ENCODE data around the gene TPD52L1. TPM values are rescaled to one million over a fixed set of nuclear protein-coding genes. Genes with fewer than 3 reads are reported as not detected.

Gene TPD52L1
- total and polyA plus RNA-seq, 2 of the 4 experiments (the other 2 are of a cell fraction) = 10.2 to 13.5 TPM

DNA sequence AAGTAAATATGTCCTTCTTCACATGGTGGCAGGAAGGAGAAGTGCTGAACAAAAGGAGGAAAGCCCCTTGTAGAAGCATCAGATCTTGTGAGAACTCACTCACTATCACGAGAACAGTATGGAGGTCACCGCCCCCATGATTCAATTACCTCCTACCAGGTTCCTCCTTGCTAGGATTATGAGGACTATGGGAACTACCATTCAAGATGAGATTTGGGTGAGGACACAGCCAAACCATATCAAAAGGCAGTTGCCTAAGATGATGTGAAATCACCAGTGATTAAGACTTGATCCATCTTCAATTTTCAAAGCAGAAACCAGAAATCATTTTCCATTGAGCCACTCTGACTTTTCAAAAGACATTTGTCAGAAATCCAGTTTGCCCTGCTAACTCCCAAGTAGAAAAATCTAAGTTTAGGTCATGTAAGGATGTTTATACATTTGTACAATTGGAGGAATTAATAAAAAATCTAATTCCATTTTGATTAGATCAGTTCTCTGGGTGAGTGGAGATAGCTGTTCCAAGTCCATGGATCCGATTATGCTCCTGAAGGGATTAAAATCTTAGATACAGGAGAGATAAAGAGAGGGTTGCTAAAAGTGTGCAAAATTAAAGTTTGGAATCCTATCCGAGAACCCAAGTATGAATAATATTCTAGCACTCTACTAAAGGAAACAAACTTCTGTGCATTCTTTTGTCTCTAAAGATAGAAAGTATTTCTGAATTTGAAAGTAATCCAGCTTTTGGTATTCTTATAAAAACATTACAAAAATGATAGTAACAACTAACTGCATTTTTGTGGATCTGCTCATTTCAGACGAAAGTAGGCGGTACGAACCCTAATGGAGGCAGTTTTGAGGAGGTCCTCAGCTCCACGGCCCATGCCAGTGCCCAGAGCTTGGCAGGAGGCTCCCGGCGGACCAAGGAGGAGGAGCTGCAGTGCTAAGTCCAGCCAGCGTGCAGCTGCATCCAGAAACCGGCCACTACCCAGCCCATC, 108.7 kb downstream of the TPD52L1 start:
- POLR2A ChIA-PET (ENCODE audit: unreplicated experiment) = no interaction called here
- peak overlapping the region; percentile 26; the same call in 1 of the 2 replicates for H3K4me3 ChIP-seq (ENCODE audit: insufficient read depth, low read depth, low read length)

More for the DNA sequence above, 108.7 kb downstream of the TPD52L1 start:
- Histone ChIP-seq H3K27me3 (ENCODE audit: control insufficient read depth, insufficient read depth, low read length) (no peaks in the 10 kb centered on the region), H3K9me1 (ENCODE audit: insufficient read depth, low read length) (no peaks in the 10 kb centered on the region; the same call in none of the 2 replicates), H4K5ac (ENCODE audit: low read depth, low read length) (peak overlapping the region; percentile 86; the same call in 1 of the 2 replicates), H3K4me2 (ENCODE audit: low read depth, low read length) (peak overlapping the region; percentile 66; the same call in 1 of the 2 replicates), H3K9me3 (ENCODE audit: control insufficient read depth, insufficient read depth, low read length) (no peaks in the 10 kb centered on the region), H3K18ac (ENCODE audit: low read depth, low read length) (peak overlapping the region; percentile 95), H3K4ac (ENCODE audit: low read depth, low read length) (peak overlapping the region; percentile 93), H3K4me1 (ENCODE audit: control insufficient read depth, insufficient read depth, low read length) (peaks cover 6% of the 10 kb centered on the region), H3K23ac (ENCODE audit: low read depth, low read length) (peak overlapping the region; percentile 99), H2BK120ac (ENCODE audit: low read depth, low read length) (peak overlapping the region; percentile 100), H3K79me1 (ENCODE audit: low read depth in 1 of 2, low read length in 2 of 2) (peaks cover 6 to 7% of the 10 kb centered on the region in 2 experiments; a peak in 1 of 4 replicates), H3K9ac (ENCODE audit: low read depth, low read length) (peak overlapping the region; percentile 36; the same call in 1 of the 2 replicates), H4K91ac (ENCODE audit: insufficient read depth, low read depth, low read length) (peak overlapping the region; percentile 97), H2BK20ac (ENCODE audit: low read depth, low read length) (peak overlapping the region; percentile 100), H3K36me3 (ENCODE audit: control insufficient read depth, insufficient read depth, low read length) (no peaks in the 10 kb centered on the region), H3K56ac (ENCODE audit: extremely low read depth, insufficient read depth, low read length) (peak overlapping the region; percentile 94), H2AFZ (replicated peaks; ENCODE audit: low read length, poor library complexity) (peak overlapping the region; percentile 86), H3K27ac (ENCODE audit: insufficient read depth, low read length) (peak overlapping the region; percentile 93), H4K20me1 (ENCODE audit: insufficient read depth, low read length) (no peaks in the 10 kb centered on the region), H3K14ac (replicated peaks; ENCODE audit: low read depth, low read length) (peak overlapping the region; percentile 97), H2BK15ac (ENCODE audit: low read depth, low read length) (peak overlapping the region; percentile 96), H2AK9ac (replicated peaks; ENCODE audit: low read depth, low read length, poor library complexity) (peak overlapping the region; percentile 86), H4K8ac (ENCODE audit: low read depth in 2 of 2, low read length in 2 of 2) (peak overlapping the region; percentile 82 to 98), H2AK5ac (ENCODE audit: low read depth, low read length) (peak overlapping the region; percentile 95), H2BK5ac (ENCODE audit: low read depth, low read length, poor library complexity, severe bottlenecking) (peak overlapping the region; percentile 100)
- peak; percentile 88 for ATAC-seq (ENCODE audit: low read depth)
- CTCF ChIA-PET = interaction anchor here (1.4 kb wide), 1 partner anchor 70 kb away, joined by 5 read pairs; no protein-coding TSS in a partner anchor
- WGBS, 2 experiments (ENCODE audit: extremely low coverage in 2 of 2, insufficient read length in 1 of 2) = no CpG with 5 or more reads among the region's 12 CpGs
- in situ Hi-C loops (cut with MboI; ENCODE audit: low sequenced_read_pairs) = no loop called here
- BruUV-seq (replicated peaks) = no TSS peak
- no peak for TF ChIP-seq CHD1 (IDR thresholded peaks at IDR 0.05; ENCODE audit: low read depth, low read length)
- TF ChIP-seq CEBPB (IDR thresholded peaks at IDR 0.05; ENCODE audit: low read depth, low read length) = peak; percentile 28; the same call in 1 of the 2 replicates
- no peak for TF ChIP-seq FOS (IDR thresholded peaks at IDR 0.05; ENCODE audit: low read depth, low read length)
- peak; percentile 79 for TF ChIP-seq BHLHE40 (IDR thresholded peaks at IDR 0.05; ENCODE audit: low read depth, low read length)
- intact Hi-C loops (cut with micrococcal nuclease) = loop anchor here (1.0 kb wide), 1 partner anchor 109 kb away; the partner anchor contains the start of gene TPD52L1
- DNase-seq = peak; percentile 84
- dilution Hi-C loops (cut with HindIII; ENCODE audit: low sequenced_read_pairs, unreplicated experiment) = no loop called here

All from IMR-90 (cell line).